HEK293T (cell line): ENCODE data around the gene RPL7L1.

Experiments
- CTCF ChIA-PET: fragments of 350-600 bp; formaldehyde crosslinking; extraction: SDS; loops from one replicate; lab custom pipeline; 2021; ENCODE audit warnings: antibody characterized with exemption, inconsistent platforms; lab: Yijun Ruan, JAX
- POLR2A ChIA-PET: fragments of 350-600 bp; formaldehyde crosslinking; extraction: SDS; loops from one replicate; lab custom pipeline; 2020; ENCODE audit warnings: antibody characterized with exemption, inconsistent platforms; lab: Yijun Ruan, JAX
- DNase-seq: peaks from one replicate; pipeline ENCODE4 v3.0.0; 2012; ENCODE audit warnings: mixed read lengths; ENCODE audit errors: extremely low spot score
- ARNT ChIP-seq: fragments of 450-650 bp; IDR thresholded peaks from 2 replicates; pipeline ENCODE4 v1.6.1; 2017; ENCODE audit warnings: mild to moderate bottlenecking
- BHLHE40 ChIP-seq: fragments of 450-650 bp; IDR thresholded peaks from 2 replicates; pipeline ENCODE4 v1.6.1; 2016; ENCODE audit warnings: mild to moderate bottlenecking, moderate library complexity, borderline replicate concordance
- CTBP1 ChIP-seq: fragments of 450-650 bp; IDR thresholded peaks from 2 replicates; pipeline ENCODE4 v1.6.1; 2016; ENCODE audit warnings: borderline replicate concordance
- ELF4 ChIP-seq: fragments of 450-650 bp; IDR thresholded peaks from 2 replicates; pipeline ENCODE4 v1.6.1; 2017; ENCODE audit warnings: antibody characterized with exemption
- FOXA1 ChIP-seq: fragments of 450-650 bp; IDR thresholded peaks from 2 replicates; pipeline ENCODE4 v1.6.1; 2016; ENCODE audit warnings: mild to moderate bottlenecking
- FOXK2 ChIP-seq: fragments of 450-650 bp; IDR thresholded peaks from 2 replicates; pipeline ENCODE4 v1.6.1; 2016; ENCODE audit warnings: mild to moderate bottlenecking
- FOXM1 ChIP-seq: fragments of 450-650 bp; IDR thresholded peaks from 2 replicates; pipeline ENCODE4 v1.6.1; 2017; ENCODE audit warnings: mild to moderate bottlenecking, borderline replicate concordance
- HDGF ChIP-seq: fragments of 450-650 bp; IDR thresholded peaks from 2 replicates; pipeline ENCODE4 v1.6.1; 2017; ENCODE audit warnings: antibody characterized with exemption, borderline replicate concordance
- L3MBTL2 ChIP-seq: fragments of 450-650 bp; conservative IDR thresholded peaks from 2 replicates; pipeline ENCODE4 v1.6.1; 2016; ENCODE audit warnings: mild to moderate bottlenecking
- LEF1 ChIP-seq: fragments of 450-650 bp; IDR thresholded peaks from 2 replicates; pipeline ENCODE4 v1.6.1; 2017; ENCODE audit warnings: mild to moderate bottlenecking, borderline replicate concordance
- NFRKB ChIP-seq: fragments of 450-650 bp; IDR thresholded peaks from 2 replicates; pipeline ENCODE4 v1.6.1; 2016; ENCODE audit warnings: mild to moderate bottlenecking, moderate library complexity
- PKNOX1 ChIP-seq: fragments of 450-650 bp; IDR thresholded peaks from 2 replicates; pipeline ENCODE4 v1.6.1; 2016
- SP1 ChIP-seq: fragments of 450-650 bp; IDR thresholded peaks from 2 replicates; pipeline ENCODE4 v1.6.1; 2017
- SUZ12 ChIP-seq: fragments of 450-650 bp; IDR thresholded peaks from 2 replicates; pipeline ENCODE4 v1.6.1; 2016; ENCODE audit warnings: mild to moderate bottlenecking
- TARDBP ChIP-seq: fragments of 450-650 bp; IDR thresholded peaks from 2 replicates; pipeline ENCODE4 v1.6.1; 2016
- ZNF384 ChIP-seq: fragments of 450-650 bp; IDR thresholded peaks from 2 replicates; pipeline ENCODE4 v1.6.1; 2016

The RPL7L1 gene

GRCh38 chr6:42925248-42925857, 45.9 kb downstream of the RPL7L1 start:
- ChIA-PET POLR2A (interaction anchor here (1.5 kb wide), 1 partner anchor 53 kb away, joined by 5 read pairs; the partner anchor contains the start of gene PEX6), CTCF (no interaction called here)
- no peak for DNase-seq
- TF ChIP-seq SUZ12: no peak
- no peak for TF ChIP-seq BHLHE40
- TF ChIP-seq FOXK2: no peak
- TF ChIP-seq FOXM1: no peak
- no peak for TF ChIP-seq FOXA1
- no peak for TF ChIP-seq LEF1
- TF ChIP-seq ARNT: no peak
- TF ChIP-seq ZNF384: no peak
- TF ChIP-seq SP1: no peak
- TF ChIP-seq L3MBTL2: no peak
- no peak for TF ChIP-seq ELF4
- TF ChIP-seq TARDBP: no peak
- no peak for TF ChIP-seq HDGF

- DNase-seq: peak; percentile 90
- TF ChIP-seq ZNF384 (no peak), SUZ12 (no peak), L3MBTL2 (peak; percentile 98), FOXM1 (no peak), TARDBP (no peak), ARNT (no peak), BHLHE40 (no peak), ELF4 (peak; percentile 81), LEF1 (no peak), PKNOX1 (no peak), NFRKB (no peak), FOXA1 (no peak), FOXK2 (no peak; the same call in 1 of the 2 replicates), CTBP1 (no peak)
- POLR2A ChIA-PET: interaction anchor here (0.6 to 3.4 kb wide), 44 partner anchors 9 to 1317 kb away, joined by 3 to 47 read pairs (median 4); partner anchors contain the start of genes CUL7, DNPH1, HSP90AB1 and KLC4
- CTCF ChIA-PET: interaction anchor here (0.6 to 0.8 kb wide), 4 partner anchors 25 to 275 kb away, joined by 3 to 4 read pairs (median 3); no protein-coding TSS in a partner anchor
Observed at GRCh38 chr6:42928986-42929820, 49.8 kb downstream of the RPL7L1 start, which contains the start of gene CNPY3. Gene CNPY3, plus strand, starts transcription at chr6:42929480. Its CDS starts 91 bp downstream, at chr6:42929571.

DNA sequence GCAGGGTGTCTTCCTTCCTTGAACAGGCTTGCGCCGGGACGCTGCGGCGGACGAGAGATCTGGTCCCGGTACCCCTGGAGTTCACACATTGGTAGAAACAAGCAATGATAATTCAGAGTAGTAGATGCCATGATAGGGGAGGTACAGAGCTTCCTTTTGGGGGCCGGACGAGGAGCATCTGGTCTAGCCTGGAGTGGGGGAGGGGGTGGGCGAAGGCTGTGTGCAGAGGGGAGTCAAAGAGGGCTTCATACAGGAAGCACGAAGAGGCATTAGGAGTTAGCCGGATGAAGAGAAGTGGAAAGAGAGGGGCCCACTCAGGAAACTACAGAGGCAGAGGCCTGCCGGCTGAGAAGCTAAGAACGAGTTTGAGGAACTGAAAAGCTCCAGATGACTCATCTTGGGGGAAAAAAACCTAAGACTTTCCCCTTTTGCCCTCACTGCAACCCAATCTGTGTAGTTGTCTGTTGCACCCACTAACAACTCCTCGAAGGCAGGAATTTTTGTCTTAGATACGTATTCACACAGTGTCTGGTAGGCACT, 50.5 kb downstream of the RPL7L1 start:
- DNase-seq: no peak
- CTCF ChIA-PET: interaction anchor here (0.7 to 0.8 kb wide), 3 partner anchors 26 to 274 kb away, joined by 3 to 4 read pairs (median 3); no protein-coding TSS in a partner anchor
- no peak for TF ChIP-seq L3MBTL2
- TF ChIP-seq NFRKB: no peak
- TF ChIP-seq BHLHE40: no peak
- TF ChIP-seq PKNOX1: no peak
- no peak for TF ChIP-seq FOXM1
- TF ChIP-seq LEF1: no peak
- no peak for TF ChIP-seq CTBP1
- POLR2A ChIA-PET: interaction anchor here (0.6 to 3.4 kb wide), 40 partner anchors 9 to 1316 kb away, joined by 3 to 47 read pairs (median 5); partner anchors contain the start of genes CUL7, DNPH1, HSP90AB1 and KLC4

GRCh38 chr6:42932412-42932811, 53.0 kb downstream of the RPL7L1 start:
- ChIA-PET CTCF (no interaction called here), POLR2A (interaction anchor here (1.5 kb wide), 1 partner anchor 52 kb away, joined by 3 read pairs; the partner anchor contains the start of gene PPP2R5D)

More at GRCh38 chr6:42932412-42932811, 53.0 kb downstream of the RPL7L1 start:
- no peak for DNase-seq
- TF ChIP-seq NFRKB: no peak
- no peak for TF ChIP-seq FOXK2
- TF ChIP-seq SP1: no peak
- no peak for TF ChIP-seq FOXM1
- TF ChIP-seq ELF4: no peak
- no peak for TF ChIP-seq ZNF384
- no peak for TF ChIP-seq LEF1
- TF ChIP-seq SUZ12: no peak
- TF ChIP-seq BHLHE40: no peak
- no peak for TF ChIP-seq HDGF
- TF ChIP-seq L3MBTL2: no peak
- TF ChIP-seq CTBP1: no peak
- TF ChIP-seq PKNOX1: no peak
